GM10847 (cell line): ENCODE measurements around the gene C17orf107.

ENCODE experiments used
- POLR2A ChIP-seq: IDR thresholded peaks from 2 replicates; pipeline ENCODE4 v1.6.1; 2011; ENCODE audit not compliant: insufficient read length; ENCODE audit errors: extremely low read depth

The C17orf107 gene

DNA sequence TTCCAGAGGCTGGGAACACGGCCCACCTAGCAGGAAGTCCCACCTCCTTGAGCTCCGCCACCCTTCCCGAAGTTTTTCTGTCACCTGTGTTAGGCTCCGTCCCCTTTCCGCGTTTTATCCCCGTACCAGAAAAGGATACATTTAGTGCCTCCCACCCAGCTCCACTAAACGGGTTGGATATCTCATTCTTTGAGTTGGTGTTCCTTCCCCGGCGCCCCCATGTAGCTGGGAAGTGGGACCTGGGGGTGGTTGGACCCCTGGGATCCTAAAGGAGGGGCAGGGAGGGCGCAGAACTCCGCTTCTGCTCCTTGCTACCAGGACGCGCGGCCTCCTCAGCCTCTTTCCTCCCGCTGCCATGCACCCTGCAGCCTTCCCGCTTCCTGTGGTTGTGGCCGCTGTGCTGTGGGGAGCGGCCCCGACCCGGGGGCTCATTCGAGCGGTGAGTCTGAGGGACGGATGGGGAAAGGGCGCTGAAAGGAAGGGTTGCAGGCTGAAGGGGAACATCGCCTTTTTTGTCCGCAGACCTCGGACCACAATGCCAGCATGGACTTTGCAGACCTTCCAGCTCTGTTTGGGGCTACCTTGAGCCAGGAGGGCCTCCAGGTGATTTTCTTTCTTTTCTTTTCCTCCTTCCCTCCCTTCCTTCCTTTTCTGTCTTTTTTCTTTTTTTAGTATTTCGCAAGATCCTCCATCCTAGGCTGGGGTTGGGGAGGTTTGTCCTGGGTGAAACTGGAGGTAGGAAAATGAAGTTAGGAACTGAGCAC, 41.4 kb downstream of the C17orf107 start:
- no peak for TF ChIP-seq POLR2A

GRCh38 chr17:4941319-4941610, 41.9 kb downstream of the C17orf107 start:
- TF ChIP-seq POLR2A: no peak

DNA sequence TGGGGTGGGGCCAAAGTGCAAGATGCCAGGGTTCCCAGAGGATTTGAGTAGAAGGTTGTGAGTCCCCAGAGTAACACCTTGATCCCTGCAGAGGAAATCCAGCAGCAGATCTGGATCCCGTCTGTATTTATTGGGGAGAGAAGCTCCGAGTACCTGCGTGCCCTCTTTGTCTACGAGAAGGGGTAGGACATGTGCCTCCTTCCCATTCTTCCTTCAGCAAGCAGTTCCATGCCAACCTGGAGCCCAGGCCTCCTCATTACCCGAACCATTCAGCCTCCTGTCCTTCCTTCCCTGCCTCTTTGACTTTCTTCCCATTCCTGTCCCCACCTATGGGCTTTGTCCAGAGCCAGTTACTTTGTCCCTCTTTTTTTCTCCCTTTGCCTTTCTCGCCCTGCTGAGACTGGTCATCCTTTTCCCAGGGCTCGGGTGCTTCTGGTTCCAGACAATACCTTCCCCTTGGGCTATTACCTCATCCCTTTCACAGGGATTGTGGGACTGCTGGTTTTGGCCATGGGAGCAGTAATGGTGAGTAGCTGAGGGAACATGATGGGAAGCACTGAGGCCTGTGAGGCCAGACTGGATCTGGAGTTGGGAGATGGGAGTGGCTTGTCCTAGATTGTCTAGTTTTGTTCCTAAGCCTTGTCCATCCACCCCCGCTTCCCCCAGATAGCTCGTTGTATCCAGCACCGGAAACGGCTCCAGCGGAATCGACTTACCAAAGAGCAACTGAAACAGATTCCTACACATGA, 43.6 kb downstream of the C17orf107 start:
- TF ChIP-seq POLR2A: no peak

GRCh38 chr17:4944163-4944553, 44.8 kb downstream of the C17orf107 start:
- no peak for TF ChIP-seq POLR2A

DNA sequence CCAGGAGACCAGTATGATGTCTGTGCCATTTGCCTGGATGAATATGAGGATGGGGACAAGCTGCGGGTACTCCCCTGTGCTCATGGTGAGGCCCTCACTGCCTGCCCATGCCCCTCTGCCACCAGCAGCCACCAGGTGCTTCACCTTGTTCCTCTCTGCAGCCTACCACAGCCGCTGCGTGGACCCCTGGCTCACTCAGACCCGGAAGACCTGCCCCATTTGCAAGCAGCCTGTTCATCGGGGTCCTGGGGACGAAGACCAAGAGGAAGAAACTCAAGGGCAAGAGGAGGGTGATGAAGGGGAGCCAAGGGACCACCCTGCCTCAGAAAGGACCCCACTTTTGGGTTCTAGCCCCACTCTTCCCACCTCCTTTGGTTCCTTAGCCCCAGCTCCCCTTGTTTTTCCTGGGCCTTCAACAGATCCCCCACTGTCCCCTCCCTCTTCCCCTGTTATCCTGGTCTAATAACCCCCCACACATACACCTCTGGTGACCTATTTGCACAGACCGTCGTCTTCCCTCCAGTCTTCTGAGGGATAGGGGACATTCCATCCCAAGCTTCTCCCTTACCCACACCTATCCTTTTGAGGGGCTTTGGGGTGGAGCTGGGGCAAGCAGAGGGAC, 45.3 kb downstream of the C17orf107 start:
- TF ChIP-seq POLR2A: peak; percentile 41

- TF ChIP-seq POLR2A: peak; percentile 61
Observed at GRCh38 chr17:4945176-4945943, 46.0 kb downstream of the C17orf107 start.

- TF ChIP-seq POLR2A: no peak
Observed at GRCh38 chr17:4945944-4946280, 46.6 kb downstream of the C17orf107 start.

GRCh38 chr17:4946312-4946976, 47.1 kb downstream of the C17orf107 start:
- no peak for TF ChIP-seq POLR2A

DNA sequence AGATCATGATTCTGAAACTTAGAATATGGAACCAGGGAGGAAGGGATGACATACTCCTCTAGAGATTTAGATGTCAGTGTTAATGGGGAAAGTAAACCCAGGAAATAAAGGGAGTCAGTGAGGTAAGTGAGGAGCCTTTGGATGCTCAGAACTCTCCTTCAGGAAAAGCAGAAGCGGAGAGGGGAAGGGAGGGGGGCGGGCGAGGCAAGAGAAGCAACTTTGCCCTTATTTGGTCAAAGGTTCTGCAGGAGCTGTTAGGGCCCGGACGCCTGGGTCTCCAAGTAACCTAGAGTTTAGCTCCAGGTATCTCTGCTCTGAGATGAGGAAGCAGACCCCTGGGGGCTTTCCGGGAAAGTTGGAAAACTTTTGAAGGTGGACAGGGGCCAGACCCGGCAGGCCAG, 47.7 kb downstream of the C17orf107 start:
- TF ChIP-seq POLR2A: no peak

GRCh38 chr17:4947411-4948165, 48.3 kb downstream of the C17orf107 start:
- TF ChIP-seq POLR2A: no peak

GRCh38 chr17:4948166-4948930, 49.0 kb downstream of the C17orf107 start, which contains the start of gene PFN1:
TSS of gene PFN1 (minus strand) at chr17:4948530. CDS start at chr17:4948394, 136 bp downstream.
- peak; percentile 96 for TF ChIP-seq POLR2A

GRCh38 chr17:4948931-4949320, 49.6 kb downstream of the C17orf107 start:
- TF ChIP-seq POLR2A: peak; percentile 41

DNA sequence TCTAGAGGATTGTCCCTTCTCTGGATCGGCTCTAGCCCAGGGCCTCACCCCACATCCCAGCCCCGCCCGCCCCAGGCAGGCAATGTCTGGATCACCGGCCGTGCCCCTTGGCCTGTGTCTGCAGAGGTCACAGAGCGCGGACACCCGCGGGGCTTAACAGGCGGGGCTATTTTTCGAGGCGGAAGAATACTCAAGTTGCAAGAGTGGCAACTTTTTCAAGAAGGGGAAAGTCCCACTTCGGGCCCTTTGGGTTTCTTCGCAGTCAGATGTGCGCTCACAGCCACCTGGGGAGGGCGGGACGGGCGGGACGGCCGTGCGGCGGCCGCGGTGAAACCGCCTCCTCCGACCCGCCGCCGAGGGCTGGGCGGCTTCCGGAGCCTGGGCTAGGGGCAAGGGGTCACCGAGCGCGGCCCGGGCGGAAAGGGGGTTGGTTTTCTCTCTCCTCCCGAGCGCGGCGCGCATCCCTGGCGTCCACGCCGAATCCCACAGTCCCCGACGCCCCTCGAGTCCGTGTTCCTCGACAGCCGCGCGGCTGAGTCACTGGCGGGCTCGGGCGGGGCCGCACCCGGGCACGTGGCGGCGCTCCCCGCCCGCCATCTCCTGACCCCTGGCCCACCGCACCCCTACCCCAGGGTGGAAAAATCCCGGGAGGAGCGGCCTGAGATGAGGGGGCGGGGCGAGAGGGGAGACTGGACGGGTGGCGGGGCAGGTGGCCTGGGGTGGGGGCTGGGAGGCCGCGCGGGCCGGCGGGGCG, 50.2 kb downstream of the C17orf107 start:
- TF ChIP-seq POLR2A: peak; percentile 35
